Pancreas (tissue), 10 donors: ENCODE results near the gene DNAI1. TPM values are rescaled to one million over a fixed set of nuclear protein-coding genes. Genes with fewer than 3 reads are reported as not detected.

Source experiments
- ATAC-seq, 4 donors: fragments of 200-7000 bp; cut with Tn5 transposase; one replicate each; pipeline versions ENCODE4 v1.8.0 to v1.9.1; 2020; ENCODE audit warnings: mild to moderate bottlenecking in 4 of 4, moderate library complexity in 4 of 4
- DNase-seq, 6 donors: peaks; one replicate each; pipeline ENCODE4 v3.0.0-alpha.2; 2020
- FAIRE-seq: peaks from 2 replicates; lab custom pipeline; 2012; peaks lifted over from hg19 to GRCh38; lab: Jason Lieb, UNC
- H3K27ac ChIP-seq, 4 donors: fragments of 200-600 bp; sonication (generic); 1 replicate in 3 of 4; 2 replicates in 1 of 4; pipeline versions ENCODE4 v1.5.0 to v1.8.0; 2020
- H3K27me3 ChIP-seq, 4 donors: fragments of 200-600 bp; one replicate each; pipeline ENCODE4 v1.8.0; 2021
- H3K36me3 ChIP-seq, 3 donors: fragments of 200-600 bp; sonication (generic) in 1 of 3; one replicate each; pipeline versions ENCODE4 v1.5.0 to v1.8.0; 2020 to 2021
- H3K4me1 ChIP-seq, 3 donors: fragments of 200-600 bp; one replicate each; pipeline ENCODE4 v1.8.0; 2021
- H3K4me3 ChIP-seq, 4 donors: fragments of 200-600 bp; sonication (generic) in 2 of 4; one replicate each; pipeline versions ENCODE4 v1.5.0 to v1.8.0; 2020 to 2021
- H3K9me3 ChIP-seq, 4 donors: fragments of 200-600 bp; one replicate each; pipeline ENCODE4 v1.8.0; 2021
- WGBS, 2 donors: extraction: QIAGEN DNeasy Blood & Tissue Kit; methylation state at CpG; one replicate each; pipeline ENCODE4 v1.1.7; 2013; 5-methylcytosine and 5-hydroxymethylcytosine counted together
- intact Hi-C, 3 donors: fragments of 100-400 bp; cut with DNase I; formaldehyde crosslinking; loops; one replicate each; pipeline versions ENCODE4 v1.11.1 to v1.14.2; 2022
- polyA plus RNA-seq, 2 donors: library from polyadenylated mRNA; stranded (reverse); fragments of 200-250 nt; gene quantifications; one replicate each; pipeline ENCODE4 v1.2.3, GENCODE V29; 2013
- total RNA-seq, 6 donors: library from RNA; stranded (reverse); fragmentation: NEBNext Ultra II Directional in 4 of 6; extraction: Animal tissue kit (Norgen Biotek cat#: 25700) in 4 of 6; gene quantifications; one replicate each; pipeline versions ENCODE4 v1.2.1 to v1.2.4, GENCODE V29; 2021 to 2023
- TF ChIP-seq, protein P1 (sequence below), 4 donors: fragments of 200-600 bp; sonication (generic) in 3 of 4; IDR thresholded peaks; one replicate each; pipeline versions ENCODE4 v1.5.0 to v1.8.0; 2021; ENCODE audit warnings: antibody characterized with exemption in 4 of 4
- donor health status: healthy with polysubstance abuse.
- donor health status: DM: no; HTN: no; CAD: no; lungs with moderate emphysema.
- donor health status: DM: no; HTN: no; CAD: no.
- donor health status: control.
- donor health status: control.
- donor health status: Bipolar disorder and iron deficiency.
- donor health status: DM: yes; HTN: yes; CAD: no.
- donor health status: DM: no; HTN: no; CAD: no.
- donor health status: DM: no; HTN: no; CAD: no.
- donor health status: DM: yes; HTN: yes; CAD: no.

Gene DNAI1
- total and polyA plus RNA-seq, 8 donors, result 0.16 to 5.0 (median 0.49) TPM

DNA sequence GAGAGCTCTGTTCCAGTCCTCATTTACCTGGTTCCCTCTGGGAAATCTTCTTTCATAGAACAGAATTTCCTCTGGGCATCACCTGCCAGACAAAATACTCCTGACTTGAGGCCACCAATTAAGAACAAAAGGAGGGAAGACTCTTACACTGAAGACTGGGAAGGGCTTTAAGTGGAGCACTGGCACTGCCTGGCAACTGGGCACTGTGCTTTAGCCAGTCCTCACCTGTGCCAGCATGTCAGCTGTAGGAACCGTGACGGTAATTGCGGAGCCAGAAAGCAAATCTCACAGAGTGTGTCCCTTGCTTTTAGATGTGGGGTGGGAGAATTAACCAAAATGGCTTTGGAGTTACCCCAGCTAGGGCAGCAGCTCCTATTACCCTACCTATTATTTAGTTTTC lies 40.9 kb upstream of the DNAI1 start:
- no peaks in the 10 kb centered on the region for H3K27me3 ChIP-seq
- intact Hi-C loops, result no loop called here
- no peaks in the 10 kb centered on the region for H3K9me3 ChIP-seq
- FAIRE-seq (no peak), ATAC-seq (peak in 2 of 4 donors; percentile 37 to 56), DNase-seq (no peak)
- H3K4me1 ChIP-seq, result no peaks in the 10 kb centered on the region
- 90 to 95% methylated on average over 3 of the region's 3 CpGs for WGBS, 2 donors
- H3K27ac ChIP-seq, result no peak overlapping the region
- no peak overlapping the region for H3K4me3 ChIP-seq
- TF ChIP-seq, protein P1, sequence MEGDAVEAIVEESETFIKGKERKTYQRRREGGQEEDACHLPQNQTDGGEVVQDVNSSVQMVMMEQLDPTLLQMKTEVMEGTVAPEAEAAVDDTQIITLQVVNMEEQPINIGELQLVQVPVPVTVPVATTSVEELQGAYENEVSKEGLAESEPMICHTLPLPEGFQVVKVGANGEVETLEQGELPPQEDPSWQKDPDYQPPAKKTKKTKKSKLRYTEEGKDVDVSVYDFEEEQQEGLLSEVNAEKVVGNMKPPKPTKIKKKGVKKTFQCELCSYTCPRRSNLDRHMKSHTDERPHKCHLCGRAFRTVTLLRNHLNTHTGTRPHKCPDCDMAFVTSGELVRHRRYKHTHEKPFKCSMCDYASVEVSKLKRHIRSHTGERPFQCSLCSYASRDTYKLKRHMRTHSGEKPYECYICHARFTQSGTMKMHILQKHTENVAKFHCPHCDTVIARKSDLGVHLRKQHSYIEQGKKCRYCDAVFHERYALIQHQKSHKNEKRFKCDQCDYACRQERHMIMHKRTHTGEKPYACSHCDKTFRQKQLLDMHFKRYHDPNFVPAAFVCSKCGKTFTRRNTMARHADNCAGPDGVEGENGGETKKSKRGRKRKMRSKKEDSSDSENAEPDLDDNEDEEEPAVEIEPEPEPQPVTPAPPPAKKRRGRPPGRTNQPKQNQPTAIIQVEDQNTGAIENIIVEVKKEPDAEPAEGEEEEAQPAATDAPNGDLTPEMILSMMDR (IDR thresholded peaks at IDR 0.05), result no peak
- H3K36me3 ChIP-seq, result no peaks in the 10 kb centered on the region

- H3K36me3 ChIP-seq, result no peaks in the 10 kb centered on the region
- no peak for ATAC-seq
- no peak for FAIRE-seq
- no peaks in the 10 kb centered on the region for H3K27me3 ChIP-seq
- WGBS, 2 donors, result 83 to 87% methylated on average over 4 of the region's 4 CpGs
- TF ChIP-seq, protein P1 (IDR thresholded peaks at IDR 0.05), result no peak
- intact Hi-C loops, result no loop called here
- no peaks in the 10 kb centered on the region for H3K9me3 ChIP-seq
- no peaks in the 10 kb centered on the region for H3K4me1 ChIP-seq
- no peak overlapping the region for H3K4me3 ChIP-seq
- DNase-seq, result no peak
- H3K27ac ChIP-seq, result no peak overlapping the region
Observed at GRCh38 chr9:34419716-34420504, 38.7 kb upstream of the DNAI1 start.

DNA sequence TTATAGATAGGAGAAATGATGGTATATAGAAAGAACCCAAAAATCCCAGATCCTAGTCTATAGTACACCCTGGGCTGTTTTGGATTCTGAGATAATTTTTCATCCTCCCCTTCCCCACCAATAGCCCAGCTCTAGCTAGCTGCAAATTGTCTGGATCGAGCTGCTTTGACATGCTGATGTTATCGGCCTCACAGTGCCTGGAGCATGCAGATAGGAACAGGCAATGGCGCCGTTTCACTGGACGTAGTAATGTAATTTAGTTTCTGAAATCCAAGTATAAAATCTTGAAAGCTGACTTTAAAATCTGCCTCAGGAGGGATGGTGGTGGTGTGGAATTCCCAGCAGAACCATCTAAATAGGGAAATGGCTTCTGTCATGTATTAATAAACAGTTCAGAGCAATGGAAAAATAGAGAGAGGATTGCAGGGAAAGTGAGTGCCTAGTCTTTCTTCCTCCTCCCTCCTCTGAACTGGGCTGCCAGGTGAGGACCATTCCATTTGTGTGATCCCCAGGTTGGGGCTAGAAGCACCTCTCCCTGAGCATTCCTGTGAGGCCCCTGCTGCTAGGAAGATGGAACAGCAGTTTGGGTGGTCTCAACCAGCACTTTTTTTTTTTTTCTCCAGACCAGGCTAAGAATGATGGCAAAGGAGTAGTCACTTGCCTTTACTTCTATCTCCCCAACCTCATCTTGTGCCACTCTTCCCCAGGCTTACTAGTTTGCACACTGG lies 32.1 kb upstream of the DNAI1 start:
- H3K4me1 ChIP-seq, result no peaks in the 10 kb centered on the region
- TF ChIP-seq, protein P1 (IDR thresholded peaks at IDR 0.05), result no peak
- no peaks in the 10 kb centered on the region for H3K36me3 ChIP-seq
- H3K4me3 ChIP-seq, result no peak overlapping the region
- H3K9me3 ChIP-seq, result no peaks in the 10 kb centered on the region
- H3K27me3 ChIP-seq, result no peaks in the 10 kb centered on the region
- ATAC-seq (no peak), FAIRE-seq (no peak), DNase-seq (no peak)
- intact Hi-C loops, result no loop called here
- no peak overlapping the region for H3K27ac ChIP-seq
- WGBS, 2 donors, result 88% methylated on average over 5 of the region's 5 CpGs

- DNase-seq (no peak), FAIRE-seq (no peak), ATAC-seq (peak in 3 of 4 donors; percentile 40 to 59 (median 58))
- TF ChIP-seq, protein P1 (IDR thresholded peaks at IDR 0.05), result no peak
- intact Hi-C loops, result no loop called here
- H3K4me3 ChIP-seq, result no peak overlapping the region
- H3K9me3 ChIP-seq, result no peaks in the 10 kb centered on the region
- H3K36me3 ChIP-seq, result no peaks in the 10 kb centered on the region
- H3K27ac ChIP-seq, result no peak overlapping the region
- H3K4me1 ChIP-seq, result no peaks in the 10 kb centered on the region
- 41 to 57% methylated on average over 2 of the region's 2 CpGs for WGBS, 2 donors
- H3K27me3 ChIP-seq, result no peaks in the 10 kb centered on the region
Observed at GRCh38 chr9:34428325-34428958, 30.2 kb upstream of the DNAI1 start.
